ENCODE results near the gene PRKAA1.

- TF ChIP-seq EZH2phosphoT487 (IDR thresholded peaks at IDR 0.05; ENCODE audit: low read length), result no peak
- no peak for TF ChIP-seq CTCF (IDR thresholded peaks at IDR 0.05; ENCODE audit: low read length)
Measured at GRCh38 chr5:40775846-40776657, 22.1 kb downstream of the PRKAA1 start.

All from MM.1S (cell line).